COR-L47 (cell line): ENCODE results near the gene AK8.

ENCODE experiments used
- DNase-seq: peaks from one replicate; lab custom pipeline; 2025; lab: John Stamatoyannopoulos, UW

Gene AK8

GRCh38 chr9:132825430-132825829 lies 52.7 kb downstream of the AK8 start:
- no peak for DNase-seq

DNA sequence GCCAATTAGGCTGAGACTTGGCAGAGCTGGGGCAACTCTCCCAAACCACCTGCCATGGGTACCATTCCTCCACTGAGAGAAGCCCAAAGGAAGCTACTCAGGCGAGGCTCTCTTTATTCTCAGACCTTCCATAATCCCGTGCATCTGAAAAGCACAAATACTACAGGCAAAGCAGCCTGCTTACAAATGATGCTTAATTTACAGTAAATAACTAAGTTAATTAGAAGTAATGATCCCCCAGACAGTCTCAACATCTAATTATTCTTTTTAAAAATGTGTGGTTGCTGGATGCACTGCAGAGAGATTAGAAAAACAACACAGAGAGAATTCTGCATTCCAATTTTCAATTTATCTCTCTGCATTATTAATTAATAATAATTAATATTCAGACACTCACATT lies 53.1 kb downstream of the AK8 start:
- DNase-seq, result no peak

GRCh38 chr9:132824151-132824550 lies 53.9 kb downstream of the AK8 start:
- no peak for DNase-seq

DNA sequence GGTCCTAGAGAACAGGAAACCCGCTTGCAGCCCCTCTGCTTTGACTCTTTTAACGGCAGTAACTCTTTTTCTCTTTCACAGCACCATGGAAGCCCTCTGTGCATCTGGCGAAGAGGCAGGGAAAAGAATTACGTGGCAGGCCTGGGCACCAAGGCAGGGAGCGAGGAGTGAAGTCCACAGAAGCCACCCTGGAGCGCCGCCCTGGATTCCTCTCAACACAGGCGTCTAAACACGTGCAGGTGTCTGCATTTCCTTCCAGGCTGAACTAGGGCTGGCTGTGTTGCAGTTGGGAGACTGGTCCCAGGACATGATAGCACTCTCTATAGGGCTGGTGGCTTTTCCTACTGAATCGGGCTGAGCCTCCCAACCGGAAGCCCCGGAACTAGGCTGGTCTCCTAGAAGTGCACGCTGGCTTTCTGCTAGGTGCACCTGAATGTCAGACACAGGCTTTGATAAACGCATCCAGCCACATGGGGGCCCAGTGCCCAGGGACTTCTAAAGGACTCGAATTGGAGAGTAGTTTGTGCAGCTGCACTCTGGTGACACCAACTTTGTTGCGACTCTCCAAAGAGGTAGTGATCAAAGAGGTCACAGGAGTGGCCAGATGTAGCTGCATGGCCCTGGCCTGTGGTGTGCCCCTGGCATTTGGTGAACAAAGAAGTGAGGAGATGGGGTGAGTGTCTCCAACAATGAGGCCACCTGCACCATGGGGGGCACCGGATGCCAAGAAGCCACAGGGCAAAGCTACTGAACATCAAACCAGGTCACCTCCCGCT lies 54.5 kb downstream of the AK8 start:
- DNase-seq, result no peak

- no peak for DNase-seq
Observed at GRCh38 chr9:132820169-132820944, 57.7 kb downstream of the AK8 start.

GRCh38 chr9:132818588-132818987 lies 59.5 kb downstream of the AK8 start:
- DNase-seq, result no peak

DNA sequence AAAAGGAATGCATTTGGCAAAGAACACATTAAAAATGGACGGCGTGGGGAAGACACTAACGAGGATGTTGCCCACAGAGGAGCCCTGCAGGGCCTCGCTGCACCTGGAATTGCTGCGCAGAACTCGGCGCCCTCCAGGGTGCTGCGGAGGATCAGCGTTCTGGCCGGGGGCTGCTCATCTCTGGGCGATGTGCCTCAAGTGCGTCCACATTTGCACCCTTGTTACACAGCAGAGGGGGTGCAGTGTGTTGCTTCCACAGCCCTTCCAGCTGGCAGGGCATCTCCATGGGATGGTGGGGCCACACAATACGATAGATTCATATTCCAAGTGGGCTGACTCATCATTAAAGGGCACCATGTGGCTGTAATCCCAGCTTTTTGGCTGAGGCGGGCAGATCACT lies 63.1 kb downstream of the AK8 start:
- DNase-seq, result no peak

GRCh38 chr9:132813115-132813771 lies 64.8 kb downstream of the AK8 start:
- DNase-seq, result no peak

- no peak for DNase-seq
Observed at GRCh38 chr9:132811985-132812384, 66.1 kb downstream of the AK8 start.

DNA sequence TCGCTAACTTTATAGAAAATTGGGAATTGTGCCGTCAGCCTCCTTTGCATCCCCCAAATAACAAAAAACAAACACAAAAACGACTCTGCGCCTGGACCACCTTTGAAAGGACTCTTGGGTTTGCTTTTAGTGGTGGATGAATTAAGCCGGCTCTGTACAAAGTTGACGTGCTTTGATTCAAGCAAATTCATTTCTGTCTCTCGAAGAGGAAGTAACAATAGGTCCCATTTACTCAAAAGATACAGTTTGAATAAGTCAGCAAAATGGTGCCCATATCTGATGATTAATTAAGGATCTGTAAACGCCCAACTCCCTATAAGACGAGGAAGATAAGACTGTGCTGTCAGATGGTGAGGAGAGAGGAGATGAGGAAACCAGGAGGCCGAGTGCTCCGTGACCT lies 67.8 kb downstream of the AK8 start:
- no peak for DNase-seq

DNA sequence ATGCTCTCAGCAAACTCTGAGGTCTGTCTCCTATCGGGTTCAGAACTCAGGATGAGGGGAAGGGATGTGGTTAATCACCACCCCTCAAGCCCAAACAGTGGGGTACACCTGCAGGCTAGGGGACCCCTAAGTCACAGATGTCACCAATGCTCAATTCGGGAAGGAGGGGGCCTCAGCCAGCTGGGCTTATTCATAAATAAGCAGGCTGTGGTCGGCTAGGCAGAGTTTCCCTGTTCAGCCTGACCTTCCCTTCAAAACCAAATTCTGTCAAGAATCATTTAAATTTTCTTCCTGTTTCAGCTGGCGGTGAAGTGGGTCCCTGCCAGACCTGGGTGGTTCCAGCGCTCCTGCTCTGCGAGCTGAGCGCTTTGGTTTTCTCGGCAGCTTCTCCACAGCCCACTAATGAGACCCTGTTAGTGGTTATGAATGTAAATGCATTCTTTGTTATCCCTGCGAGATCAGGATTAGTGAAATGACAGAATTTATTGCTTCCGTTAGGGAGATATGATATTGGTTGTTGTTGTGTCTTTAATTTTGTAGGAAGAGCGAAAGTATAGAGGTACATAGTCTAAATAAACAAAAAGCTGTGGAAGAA lies 68.3 kb downstream of the AK8 start:
- DNase-seq, result no peak

DNA sequence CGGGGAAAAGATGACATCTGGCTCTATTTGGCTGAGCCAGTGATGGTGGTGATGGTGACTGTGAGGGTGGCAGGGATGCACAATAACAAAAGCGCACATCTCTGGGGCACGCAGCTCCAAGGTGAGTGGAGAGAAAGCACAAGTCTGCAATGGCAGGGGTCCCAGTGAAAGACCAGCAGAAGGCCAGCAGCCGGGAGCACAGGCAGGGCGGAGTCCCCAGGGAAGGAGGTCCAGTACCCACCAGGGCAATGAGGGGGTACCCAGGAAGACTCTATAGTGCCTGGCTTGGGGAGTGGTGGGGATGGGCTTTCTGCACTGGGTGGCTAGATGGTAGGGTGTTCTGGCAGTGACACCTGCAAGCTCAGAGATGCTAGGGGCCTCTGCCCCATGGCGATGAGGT lies 69.4 kb downstream of the AK8 start:
- DNase-seq, result no peak

- no peak for DNase-seq
Observed at GRCh38 chr9:132806723-132807421, 71.2 kb downstream of the AK8 start.

GRCh38 chr9:132806306-132806705 lies 71.8 kb downstream of the AK8 start:
- DNase-seq, result no peak

DNA sequence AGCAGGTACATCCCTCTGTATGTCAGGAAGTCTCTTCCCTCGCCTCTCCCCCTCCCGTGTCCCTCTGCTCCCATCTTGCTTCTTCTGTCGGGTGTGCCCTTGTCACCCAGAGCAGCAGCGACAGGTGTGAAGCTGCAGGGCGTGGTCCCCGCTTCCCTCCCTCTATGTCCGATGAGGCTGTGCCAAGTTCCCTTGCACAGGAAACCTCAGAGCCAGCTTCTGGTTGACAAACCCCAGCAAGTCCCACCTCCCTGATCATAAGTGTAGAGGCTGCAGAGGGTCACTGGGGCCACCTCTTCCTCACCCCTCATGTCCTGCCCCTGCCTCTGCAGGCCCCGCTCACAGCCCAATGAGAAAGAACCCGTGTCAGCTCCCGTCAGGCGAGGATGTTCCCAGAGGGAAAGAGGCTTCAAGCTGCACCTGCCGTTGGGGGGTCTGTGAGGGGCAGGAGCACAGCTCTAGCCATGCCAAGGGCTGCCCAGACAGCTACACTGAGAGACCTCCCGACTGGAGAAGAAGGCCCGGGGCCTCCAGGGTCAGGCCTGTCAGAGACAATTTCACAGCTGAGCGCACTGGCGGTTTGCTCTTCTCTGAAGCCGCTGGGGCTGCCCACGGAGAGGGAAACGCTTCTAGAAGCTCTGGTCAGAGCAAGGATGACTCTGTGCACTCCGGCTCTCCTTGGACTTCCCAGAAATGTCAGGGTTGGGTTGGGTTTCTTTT lies 73.3 kb downstream of the AK8 start:
- DNase-seq, result peak; percentile 45

DNA sequence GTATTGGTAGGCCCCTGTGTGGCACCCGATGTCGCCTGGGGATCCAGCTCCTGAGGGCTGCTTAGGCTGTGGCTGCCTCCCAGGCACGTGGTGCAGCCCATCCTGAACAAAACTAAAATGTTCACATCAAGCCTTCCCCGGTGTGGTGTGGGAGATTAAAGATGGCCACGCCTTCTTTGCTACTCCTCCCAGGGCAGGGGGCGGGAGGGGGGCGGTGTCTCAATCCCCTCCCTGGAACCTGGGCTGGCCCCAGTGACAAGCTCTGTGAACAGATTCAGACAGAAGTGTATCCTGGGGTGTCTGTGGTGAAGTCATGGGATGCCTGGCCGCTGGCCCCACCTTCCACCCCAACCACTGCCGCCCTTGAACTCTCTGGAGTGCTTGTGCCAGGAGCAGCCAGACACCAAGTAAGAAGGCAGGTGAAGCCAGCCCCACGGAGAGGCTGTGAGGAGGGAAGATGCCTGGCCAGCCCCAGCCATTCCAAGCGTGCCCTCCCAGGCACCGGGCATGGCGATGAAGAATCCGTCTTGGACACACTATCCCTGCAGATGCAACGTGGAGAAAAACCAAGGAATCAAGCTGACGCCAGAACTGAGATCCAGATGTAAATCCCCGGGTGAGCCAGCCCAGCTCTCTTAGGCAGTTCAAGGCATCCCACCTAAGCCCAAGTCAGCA lies 75.8 kb downstream of the AK8 start:
- DNase-seq, result no peak

DNA sequence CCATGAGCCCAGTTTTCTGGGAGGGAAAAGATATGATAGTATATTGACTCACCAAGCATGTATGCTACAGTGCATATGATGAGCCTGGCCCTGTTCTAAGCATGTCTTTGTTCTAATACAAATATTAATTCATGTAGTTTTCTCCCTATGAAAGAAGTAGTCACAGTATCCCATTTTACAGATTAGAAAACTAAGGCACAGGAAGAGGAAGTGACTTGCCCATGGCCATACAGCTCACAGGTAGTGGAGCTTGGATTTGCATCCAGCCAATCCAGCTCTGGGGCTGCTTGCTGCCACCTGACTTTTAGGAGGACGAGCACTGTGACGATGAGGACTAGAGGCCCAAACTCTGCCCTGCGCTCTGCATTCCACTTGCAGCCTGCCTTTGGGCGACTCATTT lies 76.4 kb downstream of the AK8 start:
- no peak for DNase-seq

DNA sequence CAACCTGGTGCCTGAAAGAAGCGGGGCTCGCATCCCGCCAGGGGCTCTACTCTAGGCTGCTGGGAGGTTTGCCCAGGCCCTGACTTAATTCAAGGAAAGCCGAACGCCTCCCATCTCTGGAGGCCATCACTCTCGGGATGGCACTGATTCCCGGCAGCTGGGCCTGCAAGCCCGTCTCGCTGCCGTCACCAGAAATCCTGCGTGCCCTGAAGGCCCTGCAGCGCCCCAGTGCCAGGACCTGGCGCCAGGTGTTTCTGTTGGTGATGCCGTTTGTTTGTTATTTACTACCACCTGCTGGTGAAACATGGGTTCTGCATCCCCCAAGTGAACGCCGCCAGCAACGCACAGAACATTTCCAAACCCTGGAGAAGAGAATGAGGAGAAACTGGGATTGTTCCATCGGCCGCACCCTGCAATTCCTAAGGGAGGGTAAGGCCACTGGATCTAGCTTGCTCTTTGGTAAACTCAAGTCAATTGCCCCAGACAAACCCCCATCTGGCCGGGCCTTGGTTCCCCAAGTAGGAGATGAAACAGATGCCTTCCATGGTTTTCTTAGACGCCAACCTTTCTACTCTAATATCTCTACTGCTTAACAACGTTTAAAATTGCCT lies 77.9 kb downstream of the AK8 start:
- DNase-seq, result peak; percentile 81

DNA sequence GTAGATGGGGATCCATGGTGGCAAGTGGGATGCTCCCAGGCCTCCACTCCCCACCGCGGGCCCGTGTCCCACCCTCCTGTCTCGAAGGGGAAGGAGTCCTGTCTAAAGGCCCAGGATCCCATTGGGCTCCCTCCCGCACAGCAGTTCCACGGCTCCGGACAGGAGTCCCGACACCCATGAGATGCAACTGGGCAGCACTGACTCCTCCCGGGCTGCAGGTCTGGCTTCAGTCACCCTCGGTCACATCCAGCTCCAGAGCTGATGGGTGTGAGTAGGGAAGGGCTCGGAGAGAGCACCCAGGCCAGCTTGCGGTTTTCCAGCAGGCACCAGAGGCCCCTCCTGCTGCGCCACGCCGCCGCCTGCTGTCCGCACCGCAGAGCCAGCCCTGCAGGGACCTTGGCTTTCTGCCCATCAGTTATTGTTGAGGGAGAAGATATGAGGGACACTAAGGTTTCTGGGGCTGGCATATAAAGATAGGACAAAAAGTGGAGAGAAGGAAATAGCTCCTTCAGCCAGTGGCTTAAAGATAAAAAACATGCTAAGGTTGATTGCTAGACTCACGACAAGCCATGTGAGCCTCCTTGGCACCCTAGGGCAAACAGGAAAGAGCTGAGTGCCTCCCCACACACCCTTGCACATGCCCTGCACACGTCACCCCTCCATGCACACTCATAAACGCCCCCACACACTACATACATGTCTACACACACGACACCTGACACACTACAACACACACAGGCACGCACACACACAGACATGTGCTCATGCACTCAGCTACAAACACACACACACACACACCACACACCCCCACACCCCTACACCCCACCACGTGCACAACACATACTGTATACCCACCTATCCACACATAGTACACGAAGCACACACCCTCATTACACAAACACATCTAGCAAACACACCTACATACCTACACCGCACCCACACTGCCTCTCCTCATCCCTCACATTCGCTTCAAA lies 79.0 kb downstream of the AK8 start:
- peak; percentile 68 for DNase-seq
